Activated CD8-positive, alpha-beta memory T cell treated with anti-CD3 and anti-CD28 coated beads, Interleukin-2, amount 50 U/mL, for 1 hour (primary cell): ENCODE data around the gene RMND5B.
"Not testable (repeated sequence)": the region's sequence is repeated elsewhere in the genome, so short reads cannot be mapped to it uniquely, and the experiment has no call there.

Experiments used
- DNase-seq: peaks from one replicate; pipeline ENCODE4 v3.0.0-alpha.2; 2020; ENCODE audit errors: extremely low read depth

The RMND5B gene

GRCh38 chr5:178170455-178170854, 39.6 kb downstream of the RMND5B start:
- DNase-seq: no peak

- no peak for DNase-seq
Measured at GRCh38 chr5:178174456-178174855, 43.6 kb downstream of the RMND5B start.

DNA sequence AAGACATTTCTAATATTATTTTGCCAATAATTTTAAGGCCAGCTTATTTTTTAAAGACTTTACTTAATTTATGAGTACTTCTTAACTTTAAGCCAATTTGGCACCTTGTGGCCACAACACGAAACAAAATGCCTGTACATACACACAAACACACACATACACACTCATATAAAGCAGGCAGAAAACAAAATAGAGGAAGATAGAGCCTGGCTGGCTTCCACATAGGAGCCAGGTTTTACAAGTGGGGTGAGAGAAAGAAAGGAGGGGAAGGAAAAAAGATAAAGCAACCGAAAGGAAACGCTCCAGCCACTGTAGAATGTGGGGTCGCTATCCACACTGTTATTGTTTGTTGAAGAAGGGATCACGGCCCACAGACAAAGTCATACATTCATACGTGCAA, 46.0 kb downstream of the RMND5B start:
- DNase-seq: no peak

DNA sequence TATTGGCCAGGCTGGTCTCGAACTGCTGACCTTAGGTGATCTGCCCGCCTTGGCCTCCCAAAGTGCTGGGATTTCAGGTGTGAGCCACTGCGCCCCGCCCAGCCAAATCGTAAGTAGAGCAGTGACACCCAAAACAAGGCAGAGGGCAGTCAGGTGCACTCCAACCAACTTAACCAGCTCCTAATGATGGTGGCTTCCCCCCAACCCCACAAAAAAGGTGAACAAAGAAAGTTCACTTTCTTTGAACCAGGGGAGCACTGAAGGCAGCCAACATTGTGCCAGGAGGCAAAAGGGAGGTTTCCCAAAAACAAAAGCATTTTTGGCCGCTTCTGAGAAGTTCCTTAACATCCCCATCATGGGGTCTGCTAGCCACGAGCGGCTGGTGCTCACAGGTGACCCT, 46.8 kb downstream of the RMND5B start:
- no peak for DNase-seq

GRCh38 chr5:178180141-178180863, 49.5 kb downstream of the RMND5B start:
- no peak for DNase-seq

GRCh38 chr5:178182158-178182876, 51.5 kb downstream of the RMND5B start:
- no peak for DNase-seq

- DNase-seq: no peak
Measured at GRCh38 chr5:178186427-178186826, 55.6 kb downstream of the RMND5B start.

GRCh38 chr5:178187014-178187413, 56.2 kb downstream of the RMND5B start, which contains the start of gene GMCL2:
Gene GMCL2, minus strand, starts transcription at chr5:178187371. Its CDS starts 72 bp downstream, at chr5:178187299.
- no peak for DNase-seq

DNA sequence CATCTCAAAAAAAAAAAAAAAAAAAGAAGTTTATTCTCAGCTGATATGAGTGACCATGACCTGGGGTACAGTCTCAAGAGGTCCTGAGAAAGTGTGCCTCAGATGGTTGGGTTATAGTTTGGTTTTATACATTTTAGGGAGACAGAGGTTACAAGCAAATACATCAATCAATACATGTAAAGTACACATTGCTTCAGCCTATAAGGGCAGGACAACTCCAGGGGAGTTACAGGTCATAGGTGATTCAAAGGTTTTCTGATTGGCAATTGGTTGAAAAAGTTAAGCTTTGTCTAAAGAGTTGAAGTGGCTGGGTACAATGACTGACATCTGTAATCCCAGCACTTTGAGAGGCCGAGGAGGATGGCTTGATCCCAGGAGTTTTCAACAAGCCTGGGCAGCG, 58.6 kb downstream of the RMND5B start:
- DNase-seq: no peak

DNA sequence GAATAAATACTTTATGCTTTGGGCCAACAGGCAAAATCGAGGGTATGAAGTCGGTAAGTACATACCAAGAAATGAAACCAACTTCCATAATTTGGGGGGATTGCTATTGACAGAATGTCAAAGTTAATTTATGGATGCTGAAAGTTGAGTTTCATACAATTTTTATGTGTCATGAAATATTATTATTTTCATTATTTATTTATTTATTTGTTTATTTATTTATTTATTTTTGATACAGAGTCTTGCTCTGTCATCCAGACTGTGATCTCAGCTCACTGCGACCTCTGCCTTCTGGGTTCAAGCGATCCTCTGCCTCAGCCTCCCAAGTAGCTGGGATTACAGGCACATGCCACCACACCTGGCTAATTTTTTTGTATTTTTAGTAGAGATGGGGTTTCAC, 60.8 kb downstream of the RMND5B start:
- no peak for DNase-seq

GRCh38 chr5:178192244-178192643, 61.4 kb downstream of the RMND5B start:
- no peak for DNase-seq

DNA sequence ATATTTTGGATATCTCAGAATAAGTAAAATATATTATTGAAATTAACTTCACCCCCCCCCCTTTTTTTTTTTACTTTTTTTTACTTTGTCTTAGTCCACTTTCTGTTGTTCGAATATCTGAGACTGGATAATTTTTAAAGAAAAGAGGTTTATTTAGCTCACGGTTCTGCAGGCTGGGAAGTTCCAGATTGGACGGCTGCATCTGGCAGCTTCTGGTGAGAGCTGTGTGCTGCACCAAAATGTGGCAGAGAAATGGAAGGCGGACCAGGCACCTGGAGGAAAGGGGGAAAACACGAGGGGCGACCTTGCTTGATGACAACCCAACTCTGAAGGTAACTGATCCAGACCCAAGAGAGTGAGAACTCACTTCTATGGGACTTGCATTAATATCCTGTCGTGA, 62.0 kb downstream of the RMND5B start:
- DNase-seq: no peak

- DNase-seq: no peak
Measured at GRCh38 chr5:178193251-178193809, 62.5 kb downstream of the RMND5B start.

DNA sequence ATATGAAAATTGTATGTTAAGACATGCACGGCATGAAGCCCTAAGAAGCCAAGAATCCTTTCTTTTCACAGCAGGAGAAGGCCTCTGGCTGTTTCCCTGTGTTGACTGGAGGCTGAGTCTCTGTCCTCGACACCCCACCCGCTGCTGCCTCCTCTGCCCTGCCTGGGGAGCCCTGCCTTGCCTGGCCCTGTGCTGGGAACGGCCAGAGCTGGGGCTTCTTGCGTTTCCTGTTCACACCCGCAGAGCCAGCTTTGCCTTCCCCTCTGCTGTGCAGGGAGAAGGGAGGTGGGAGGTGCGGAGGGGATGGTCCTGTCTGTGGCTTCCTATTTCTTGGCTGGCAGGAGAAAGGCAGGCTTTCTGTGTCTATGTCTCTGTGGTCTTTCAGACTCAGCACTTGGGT, 63.2 kb downstream of the RMND5B start:
- DNase-seq: no peak

DNA sequence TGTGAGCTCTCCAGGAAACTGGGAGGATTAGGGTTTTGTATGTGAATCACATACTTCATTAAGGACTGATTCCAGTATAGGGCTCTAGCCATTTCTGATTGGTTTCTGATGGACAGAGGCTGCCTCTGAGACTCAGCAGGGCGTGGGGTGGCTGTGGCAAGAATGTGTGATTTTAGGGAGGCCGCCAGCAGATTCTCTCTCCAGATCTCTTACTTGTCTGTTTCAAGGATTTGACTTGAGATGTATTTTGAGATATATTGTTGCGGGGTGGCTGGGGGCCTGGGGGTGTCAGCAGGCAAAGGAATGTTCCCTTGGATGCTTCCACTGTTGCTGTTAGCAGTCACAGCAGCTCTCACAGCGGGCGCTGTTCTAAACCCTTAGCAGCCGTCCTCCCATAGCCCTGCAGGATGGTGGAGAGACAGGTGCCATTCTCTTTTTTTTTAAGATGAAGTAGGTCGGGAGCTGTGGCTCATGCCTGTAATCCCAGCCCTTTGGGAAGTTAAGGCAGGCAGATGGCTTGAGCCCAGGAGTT, 65.5 kb downstream of the RMND5B start:
- no peak for DNase-seq

DNA sequence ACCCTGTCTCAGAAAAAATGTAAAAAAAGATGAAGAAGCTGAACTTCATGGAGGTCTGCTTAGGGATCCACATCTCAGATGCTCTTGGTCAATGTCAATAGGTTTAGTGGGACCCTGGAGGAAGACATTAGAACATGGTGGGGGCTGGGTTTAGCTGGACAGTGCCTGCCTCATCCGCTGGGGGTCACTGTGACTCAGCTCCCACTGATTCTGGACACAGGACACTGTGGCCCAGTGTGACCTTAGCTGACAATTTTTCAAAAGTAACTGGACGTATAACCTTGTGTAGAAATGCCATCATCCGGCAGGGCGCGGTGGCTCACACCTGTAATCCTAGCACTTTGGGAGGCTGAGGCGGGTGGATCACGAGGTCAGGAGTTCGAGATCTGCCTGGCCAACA, 66.2 kb downstream of the RMND5B start:
- no peak for DNase-seq

DNA sequence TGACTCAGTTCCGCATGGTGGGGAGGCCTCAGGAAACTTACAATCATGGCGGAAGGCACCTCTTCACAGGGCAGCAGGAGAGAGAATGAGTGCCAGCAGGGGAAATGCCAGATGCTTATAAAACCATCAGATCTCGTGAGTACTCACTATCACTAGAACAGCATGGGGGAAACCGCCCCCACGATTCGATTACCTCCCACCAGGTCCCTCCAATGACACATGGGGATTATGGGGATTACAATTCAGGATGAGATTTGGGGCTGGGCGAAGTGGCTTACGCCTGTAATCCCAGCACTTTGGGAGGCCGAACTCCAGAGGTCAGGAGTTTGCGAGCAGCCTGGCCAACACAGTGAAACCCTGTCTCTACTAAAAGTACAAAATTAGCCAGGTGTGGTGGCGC, 67.3 kb downstream of the RMND5B start:
- DNase-seq: not testable (repeated sequence)

DNA sequence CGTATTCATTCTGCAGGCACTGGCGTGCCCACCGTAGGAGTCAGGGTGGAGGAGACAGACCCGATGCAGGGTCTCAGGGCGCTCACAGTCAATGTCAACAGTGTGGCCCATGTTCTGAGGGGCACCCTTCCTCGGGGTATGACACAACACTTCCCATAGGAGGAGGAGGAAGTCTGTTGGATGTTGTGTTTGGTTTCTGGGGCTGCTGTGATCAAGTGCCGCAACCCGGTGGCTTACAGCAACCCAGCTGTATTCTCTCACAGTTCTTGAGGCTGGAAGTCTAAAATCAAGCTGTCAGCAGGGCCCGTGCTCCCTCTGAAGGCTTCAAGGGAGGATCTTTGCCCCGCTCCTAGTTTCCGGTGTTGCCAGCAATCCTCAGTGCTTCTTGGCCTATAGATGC, 67.9 kb downstream of the RMND5B start:
- no peak for DNase-seq

DNA sequence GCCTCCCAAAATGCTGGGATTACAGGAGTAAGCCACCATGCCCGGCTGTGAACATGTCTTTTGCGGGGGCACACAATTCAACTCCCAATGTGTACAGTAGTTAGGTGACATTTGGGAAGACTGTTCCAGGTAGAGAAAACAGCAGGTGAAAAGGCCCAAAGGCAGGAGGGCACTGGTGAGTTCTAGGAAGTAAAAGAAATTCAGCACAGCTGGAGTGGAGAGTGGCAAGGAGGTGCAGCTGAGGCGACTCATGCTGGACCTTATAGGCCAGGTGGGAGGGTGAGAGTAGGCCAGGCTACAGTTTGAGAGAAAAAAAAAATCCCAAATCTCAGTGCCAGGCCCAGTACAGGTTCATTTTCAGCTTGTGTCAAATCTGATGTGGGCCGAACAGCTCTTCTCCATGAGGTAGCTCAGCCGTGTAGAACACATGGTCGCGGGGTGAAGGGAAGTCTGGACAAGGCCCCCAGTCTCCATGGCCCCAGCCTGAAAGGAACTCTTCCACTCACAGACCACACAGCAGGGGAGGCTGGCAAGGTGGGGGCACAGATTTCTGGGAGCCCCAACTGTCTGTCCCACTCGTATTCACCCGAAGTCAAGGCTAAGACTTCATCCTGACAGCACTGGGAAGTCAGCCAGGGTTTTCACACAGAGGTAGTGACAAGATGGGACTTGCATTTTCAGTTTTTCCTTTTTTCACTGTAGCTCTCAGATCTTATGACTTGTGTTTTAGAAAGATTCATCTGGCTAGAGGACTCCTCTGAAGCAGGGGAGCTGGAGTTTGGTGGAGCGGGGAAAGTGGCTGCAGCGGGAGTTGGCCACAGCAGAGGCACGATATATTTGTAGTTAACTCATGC, 69.0 kb downstream of the RMND5B start:
- no peak for DNase-seq
